Activated effector memory CD4-positive, alpha-beta T cell treated with anti-CD3 and anti-CD28 coated beads, Interleukin-2, amount 50 U/mL, for 16 hours (primary cell): ENCODE measurements around the gene SLC22A5.

ENCODE experiments used
- DNase-seq: peaks from one replicate; pipeline ENCODE4 v3.0.0-alpha.2; 2020

SLC22A5 gene

GRCh38 chr5:132369474-132370180 lies at the start of gene SLC22A5:
SLC22A5 (plus strand) TSS chr5:132369710; CDS start chr5:132369973, 263 bp downstream.
- DNase-seq, result peak; percentile 90

GRCh38 chr5:132319975-132320374 lies 49.5 kb upstream of the SLC22A5 start:
- DNase-seq, result no peak

- no peak for DNase-seq
Observed at GRCh38 chr5:132321109-132321721, 48.3 kb upstream of the SLC22A5 start.

- no peak for DNase-seq
Observed at GRCh38 chr5:132322266-132322665, 47.2 kb upstream of the SLC22A5 start.

- DNase-seq, result no peak
Observed at GRCh38 chr5:132323202-132323601, 46.3 kb upstream of the SLC22A5 start.

- no peak for DNase-seq
Observed at GRCh38 chr5:132325691-132326090, 43.8 kb upstream of the SLC22A5 start.

GRCh38 chr5:132327252-132327955 lies 42.1 kb upstream of the SLC22A5 start:
- no peak for DNase-seq

GRCh38 chr5:132334812-132335211 lies 34.7 kb upstream of the SLC22A5 start:
- no peak for DNase-seq

- DNase-seq, result no peak
Observed at GRCh38 chr5:132335402-132335801, 34.1 kb upstream of the SLC22A5 start.

GRCh38 chr5:132339502-132339901 lies 30.0 kb upstream of the SLC22A5 start:
- no peak for DNase-seq

- no peak for DNase-seq
Observed at GRCh38 chr5:132342291-132343180, 27.0 kb upstream of the SLC22A5 start.

GRCh38 chr5:132344775-132345514 lies 24.6 kb upstream of the SLC22A5 start:
- DNase-seq, result no peak

- DNase-seq, result no peak
Observed at GRCh38 chr5:132353486-132353995, 16.0 kb upstream of the SLC22A5 start.

GRCh38 chr5:132354381-132355139 lies 14.9 kb upstream of the SLC22A5 start:
- no peak for DNase-seq

- no peak for DNase-seq
Observed at GRCh38 chr5:132355140-132355765, 14.3 kb upstream of the SLC22A5 start.

GRCh38 chr5:132358775-132359174 lies 10.7 kb upstream of the SLC22A5 start:
- no peak for DNase-seq

- no peak for DNase-seq
Observed at GRCh38 chr5:132362086-132362485, 7.4 kb upstream of the SLC22A5 start.

- DNase-seq, result no peak
Observed at GRCh38 chr5:132363431-132364112, 5.9 kb upstream of the SLC22A5 start.

GRCh38 chr5:132364319-132364718 lies 5.2 kb upstream of the SLC22A5 start:
- no peak for DNase-seq

- no peak for DNase-seq
Observed at GRCh38 chr5:132365213-132365612, 4.3 kb upstream of the SLC22A5 start.
